NCI-H82 (cell line): ENCODE measurements around the gene CASKIN2.
"Not testable (repeated sequence)": the region's sequence is repeated elsewhere in the genome, so short reads cannot be mapped to it uniquely, and the experiment has no call there.

Source experiments
- DNase-seq: peaks from one replicate; lab custom pipeline; 2025; lab: John Stamatoyannopoulos, UW

The CASKIN2 gene

GRCh38 chr17:75521290-75521689, 6.0 kb upstream of the CASKIN2 start:
- no peak for DNase-seq

DNA sequence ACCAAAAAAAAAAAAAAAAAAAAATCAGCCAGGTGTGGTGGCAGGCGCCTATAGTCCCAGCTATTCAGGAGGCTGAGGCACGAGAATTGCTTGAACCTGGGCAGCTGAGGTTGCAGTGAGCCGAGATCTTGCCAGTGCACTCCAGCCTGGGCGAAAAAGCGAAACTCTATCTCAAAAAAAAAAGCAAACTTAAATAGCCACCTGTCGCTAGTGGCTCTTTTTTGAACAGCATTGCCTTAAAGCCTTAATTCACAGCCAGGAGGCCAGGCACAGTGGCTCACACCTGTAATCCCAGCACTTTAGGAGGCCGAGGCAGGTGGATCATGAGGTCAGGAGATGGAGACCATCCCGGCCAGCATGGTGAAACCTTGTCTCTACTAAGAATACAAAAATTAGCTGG, 5.1 kb upstream of the CASKIN2 start:
- not testable (repeated sequence) for DNase-seq

DNA sequence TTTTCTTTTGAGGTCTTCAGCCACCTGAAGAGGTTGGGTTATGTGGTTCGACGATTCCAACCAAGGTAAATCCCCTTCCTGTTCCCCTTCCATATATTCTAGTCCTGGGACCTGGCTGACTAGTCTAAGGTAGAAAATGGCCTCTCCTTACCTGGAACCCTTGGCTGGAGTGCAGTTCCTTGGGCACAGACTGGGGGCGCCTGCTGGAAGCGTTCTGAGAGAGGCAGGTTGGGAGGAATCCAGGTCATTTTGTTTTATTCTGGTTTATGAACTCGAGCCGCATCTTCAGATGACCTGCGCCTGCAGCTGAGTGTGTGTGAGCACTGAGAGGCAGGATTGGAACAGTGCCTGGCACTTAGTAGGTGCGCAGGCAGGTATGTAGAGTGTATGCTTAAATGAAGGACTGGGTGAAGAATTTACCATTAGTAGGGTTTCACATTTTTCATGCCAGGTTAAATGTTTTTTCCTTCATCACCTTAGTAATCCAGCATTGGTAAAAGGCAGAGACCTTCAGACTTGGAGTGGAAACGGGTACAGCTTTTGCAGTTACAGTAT, 3.7 kb upstream of the CASKIN2 start:
- DNase-seq: no peak

DNA sequence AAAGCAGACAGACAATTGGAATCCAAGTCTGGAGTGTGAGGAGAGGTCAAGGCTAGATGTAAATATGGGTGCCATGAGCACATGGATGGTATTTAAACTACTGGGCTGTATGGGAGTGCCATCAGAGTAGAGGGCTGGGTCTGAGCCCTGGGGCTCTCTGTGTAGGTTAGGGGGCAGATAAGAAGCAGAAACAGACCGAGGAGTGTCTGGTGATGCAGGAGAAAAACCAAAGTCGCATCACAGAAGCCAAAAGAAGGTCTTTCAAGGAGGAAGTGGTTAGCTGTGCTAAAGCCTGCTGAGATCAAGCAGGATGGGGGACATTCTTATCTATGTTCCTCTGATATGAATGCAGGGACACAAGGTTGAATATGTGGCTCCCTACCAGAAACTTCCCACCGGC, 2.9 kb upstream of the CASKIN2 start:
- no peak for DNase-seq

DNA sequence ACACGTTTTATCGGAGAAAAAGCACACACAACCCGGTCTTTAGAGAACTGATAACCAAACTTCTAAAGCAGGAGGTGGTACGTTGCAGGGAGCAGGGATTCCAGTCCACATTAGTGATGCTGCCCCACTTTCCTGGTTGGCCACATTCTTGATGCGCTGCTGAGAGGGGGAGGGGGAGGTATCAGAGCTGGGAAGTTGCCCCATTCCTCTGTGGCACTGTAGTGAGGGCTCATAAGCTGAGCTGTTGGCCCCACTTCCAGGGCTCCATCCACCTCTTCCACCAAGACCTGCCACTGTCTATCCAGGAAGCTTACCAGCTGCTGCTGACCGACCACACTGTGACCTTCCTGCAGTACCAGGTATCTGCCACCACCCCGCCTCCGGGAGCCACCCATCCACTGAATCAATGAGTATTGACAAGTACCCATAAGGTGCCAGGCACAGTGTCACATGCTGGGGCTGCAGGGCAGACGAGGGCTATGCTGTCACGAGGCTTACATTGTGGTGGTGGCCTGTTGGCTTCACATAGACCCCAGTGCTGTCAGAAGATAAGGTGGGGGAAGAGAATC, 2.0 kb upstream of the CASKIN2 start:
- peak; percentile 50 for DNase-seq

GRCh38 chr17:75516619-75517296, 1.4 kb upstream of the CASKIN2 start:
- DNase-seq: peak; percentile 59

DNA sequence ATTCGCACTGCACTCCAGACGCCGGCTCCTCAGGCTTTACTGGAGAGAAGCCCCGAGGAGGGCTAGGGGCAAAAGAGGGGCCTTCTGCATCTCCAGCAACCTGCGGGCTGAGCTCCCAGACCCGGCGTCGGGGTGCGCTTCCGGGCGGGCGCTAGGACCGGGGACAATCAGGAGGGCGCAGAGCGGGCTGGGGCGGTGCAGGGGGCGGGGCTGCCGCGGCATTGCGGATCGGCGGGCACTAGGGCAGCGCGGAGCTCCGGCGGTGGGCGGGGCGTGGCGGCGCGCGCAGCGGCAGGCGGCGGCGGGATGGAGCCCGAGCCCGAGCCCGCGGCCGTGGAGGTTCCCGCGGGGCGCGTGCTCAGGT, 900 bp upstream of the CASKIN2 start, which contains the start of gene TSEN54:
TSS of gene TSEN54 (plus strand) at position 274 of the 364 bp plus-strand sequence. CDS start at position 307, 33 bp downstream.
- peak; percentile 95 for DNase-seq

DNA sequence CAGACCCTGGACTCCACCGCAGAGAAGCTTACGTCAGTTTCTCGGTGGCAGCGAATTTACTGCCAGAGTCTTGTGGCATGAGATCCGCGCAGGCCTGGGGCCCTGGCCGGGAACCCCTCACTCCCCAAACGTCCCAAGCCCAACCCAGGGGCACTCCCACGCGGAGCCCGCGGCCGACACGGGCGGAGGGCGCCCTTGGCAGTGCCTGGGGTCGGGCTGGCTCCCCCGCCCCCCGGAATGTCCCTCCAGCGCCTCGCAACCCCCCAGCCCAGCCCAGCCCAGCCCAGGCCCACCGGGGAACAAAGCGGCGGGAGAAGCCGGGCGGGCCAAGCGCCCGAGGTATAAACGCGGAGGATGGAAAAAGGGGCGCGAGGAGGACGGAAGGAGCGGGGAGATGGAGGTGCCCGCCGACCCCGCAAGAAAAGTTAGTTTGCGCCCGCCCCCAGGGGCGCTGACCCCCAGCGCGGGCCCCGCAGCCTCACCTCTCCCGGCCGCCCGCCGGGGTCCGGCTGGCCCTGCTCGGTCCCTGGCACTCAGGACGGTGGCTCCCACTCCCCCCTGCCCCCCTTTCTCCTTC, 330 bp downstream of the CASKIN2 start:
- DNase-seq: peak; percentile 56

- no peak for DNase-seq
These were observed 928 bp downstream of the CASKIN2 start for GRCh38 chr17:75514299-75514918.

GRCh38 chr17:75513641-75514000, 1.7 kb downstream of the CASKIN2 start:
- no peak for DNase-seq

DNA sequence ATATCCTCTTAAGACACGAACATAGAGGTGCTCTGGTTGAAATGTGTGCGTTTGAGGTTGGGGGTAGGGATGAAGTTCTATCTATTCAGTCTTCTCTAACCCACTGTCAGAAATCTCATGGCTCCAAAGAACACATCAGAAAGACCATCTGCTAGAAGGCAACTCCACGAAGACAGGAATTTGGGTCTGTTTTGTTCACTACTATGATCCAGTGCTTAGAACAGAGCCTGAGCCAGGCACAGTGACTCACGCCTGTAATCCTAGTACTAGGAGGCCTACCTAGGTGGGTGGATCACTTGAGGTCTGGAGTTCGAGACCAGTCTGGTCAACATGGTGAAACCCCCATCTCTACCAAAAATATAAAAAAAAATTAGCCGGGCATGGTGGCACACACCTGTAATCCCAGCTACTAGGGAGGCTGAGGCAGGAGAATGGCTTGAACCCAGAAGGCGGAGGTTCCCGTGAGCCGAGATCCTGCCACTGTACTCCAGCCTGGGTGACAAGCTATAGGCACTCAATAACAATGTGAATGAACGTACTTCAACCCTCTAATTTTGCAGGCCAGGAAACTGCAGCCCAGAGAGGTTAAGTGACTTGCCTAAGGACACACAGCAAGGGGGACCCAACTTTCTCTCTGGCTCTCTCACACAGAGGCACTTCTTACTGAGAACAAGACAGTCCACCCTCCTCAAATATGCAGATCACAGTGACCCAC, 2.3 kb downstream of the CASKIN2 start:
- DNase-seq: no peak

DNA sequence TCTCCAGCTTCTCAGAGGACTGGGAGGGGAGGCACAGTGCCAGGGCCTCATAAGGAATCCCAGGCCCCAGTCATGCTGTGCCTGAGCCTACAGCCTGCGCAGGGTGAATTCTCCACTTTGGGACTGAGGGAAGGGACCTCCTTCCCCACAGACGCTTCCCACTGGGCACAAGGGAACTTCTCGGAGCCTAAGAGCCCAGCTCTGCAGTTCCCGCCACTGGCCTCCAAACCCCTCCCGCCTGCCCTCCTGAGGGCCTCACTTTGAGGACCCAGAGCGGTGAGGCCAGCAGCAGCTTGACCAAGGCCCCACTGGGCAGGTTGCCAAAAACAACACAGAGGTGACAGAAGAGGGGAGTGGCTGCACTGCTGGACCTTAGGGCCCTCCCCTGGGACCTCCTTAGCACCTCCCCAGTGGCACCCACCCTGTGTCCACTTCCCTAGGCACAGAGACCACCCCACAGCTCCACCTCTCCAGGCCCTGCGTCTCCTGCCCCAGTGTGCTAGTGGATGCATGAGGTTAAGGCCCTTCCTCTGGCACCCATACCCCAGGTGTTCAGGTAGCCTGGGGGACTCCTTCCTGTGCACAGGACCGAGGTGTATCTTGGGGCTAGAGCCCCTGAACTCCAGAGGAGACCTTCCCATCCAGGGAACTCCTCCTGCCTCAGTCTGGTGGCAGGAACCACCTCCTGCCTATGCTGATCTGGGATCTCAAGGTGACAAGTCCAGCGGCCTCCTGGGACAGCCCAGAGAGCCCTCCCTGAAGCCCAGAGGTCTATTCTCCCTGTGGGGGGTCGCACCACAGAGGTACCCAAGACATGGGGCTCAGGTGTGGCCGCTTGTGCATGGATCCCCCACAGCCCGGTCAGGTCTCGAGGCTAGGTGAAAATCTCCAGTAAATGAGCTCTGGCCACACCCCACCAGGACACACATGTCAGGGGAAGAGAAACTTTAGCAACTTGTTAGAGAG, 3.4 kb downstream of the CASKIN2 start:
- no peak for DNase-seq

DNA sequence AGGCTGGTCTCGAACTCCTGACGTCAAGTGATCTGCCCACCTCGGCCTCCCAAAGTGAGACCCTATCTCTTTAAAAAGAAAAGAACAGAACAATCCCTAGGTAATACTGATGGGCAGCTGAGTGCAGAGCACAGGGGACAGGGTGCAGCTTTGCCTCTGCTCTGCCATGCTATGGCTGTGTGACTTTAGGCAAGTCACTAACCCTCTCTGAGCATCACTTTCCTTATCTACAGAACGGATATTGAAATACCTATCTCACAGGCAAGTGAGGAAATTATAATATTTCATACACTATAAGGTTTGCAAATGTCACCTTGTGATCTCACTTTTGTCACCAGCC, 4.1 kb downstream of the CASKIN2 start:
- no peak for DNase-seq

GRCh38 chr17:75509528-75510258, 5.6 kb downstream of the CASKIN2 start:
- DNase-seq: no peak

GRCh38 chr17:75508931-75509361, 6.4 kb downstream of the CASKIN2 start:
- no peak for DNase-seq

GRCh38 chr17:75507733-75508719, 7.3 kb downstream of the CASKIN2 start:
- DNase-seq: no peak

DNA sequence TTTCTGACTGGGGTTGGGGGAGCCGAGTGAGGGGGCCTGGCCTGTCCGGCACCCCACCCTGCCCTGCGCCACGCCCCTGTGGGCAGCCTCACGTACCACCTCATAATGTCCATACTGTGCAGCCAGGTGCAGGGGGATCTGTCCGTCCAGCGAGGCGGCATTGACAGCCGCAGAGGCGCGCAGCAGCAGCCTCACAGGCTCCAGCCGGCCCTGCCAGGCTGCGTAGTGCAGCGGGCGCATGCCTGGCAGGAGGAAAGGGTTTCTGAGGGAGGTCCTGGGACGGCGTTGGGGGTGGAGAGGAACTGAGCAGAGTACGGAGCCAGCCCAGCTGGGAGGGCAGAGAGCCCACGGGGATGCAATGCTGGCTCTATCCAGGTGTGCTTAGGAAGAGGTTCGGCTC, 8.4 kb downstream of the CASKIN2 start:
- no peak for DNase-seq

GRCh38 chr17:75506134-75506533, 9.2 kb downstream of the CASKIN2 start:
- DNase-seq: no peak

GRCh38 chr17:75505640-75506039, 9.7 kb downstream of the CASKIN2 start:
- no peak for DNase-seq

GRCh38 chr17:75505152-75505409, 10.3 kb downstream of the CASKIN2 start:
- no peak for DNase-seq
